ENCODE measurements around the gene ACOX1. TPM values are rescaled to one million over a fixed set of nuclear protein-coding genes. Genes with fewer than 3 reads are reported as not detected.

Gene ACOX1
- total and polyA plus RNA-seq, 4 donors, result 33.3 to 293 (median 63.4) TPM

DNA sequence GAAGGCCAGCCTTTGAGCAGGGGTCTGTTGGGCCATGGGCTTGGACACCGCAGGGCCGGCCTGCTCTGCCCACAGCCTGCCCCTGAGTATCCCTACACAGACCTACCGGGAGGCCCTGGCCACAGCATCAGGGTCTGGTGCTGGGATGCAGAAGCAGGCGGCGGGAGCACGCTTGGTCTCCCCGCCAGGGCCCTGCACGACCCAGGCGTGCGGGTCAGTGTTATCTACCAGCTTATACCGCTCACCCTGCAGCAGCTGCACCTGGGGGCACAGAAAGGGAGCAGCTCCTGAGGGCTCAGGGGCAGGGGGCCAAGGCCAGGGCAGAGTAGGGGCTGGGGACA is 39.3 kb upstream of the ACOX1 start:
- H3K9me3 ChIP-seq (ENCODE audit: control insufficient read depth in 4 of 4, low read length in 3 of 4), result no peaks in the 10 kb centered on the region
- H3K4me1 ChIP-seq (ENCODE audit: control insufficient read depth in 4 of 4, insufficient read depth in 4 of 4, low read length in 3 of 4), result peaks cover 0 to 6% (median 2%) of the 10 kb centered on the region in 4 donors
- no peak overlapping the region for H3K27ac ChIP-seq (ENCODE audit: low read depth in 1 of 2, low read length in 2 of 2)
- H3K4me3 ChIP-seq (ENCODE audit: low read depth in 1 of 3, low read length in 3 of 3), result no peak overlapping the region
- TF ChIP-seq TAF1 (conservative IDR thresholded peaks at IDR 0.05) (no peak), NR2F2 (IDR thresholded peaks at IDR 0.05) (no peak), SP1 (IDR thresholded peaks at IDR 0.05) (no peak), RAD21 (IDR thresholded peaks at IDR 0.05) (no peak), YY1 (IDR thresholded peaks at IDR 0.05) (no peak), FOXA2 (IDR thresholded peaks at IDR 0.05) (no peak), FOXA1 (IDR thresholded peaks at IDR 0.05) (no peak), HNF4G (IDR thresholded peaks at IDR 0.05) (no peak), HNF4A (conservative IDR thresholded peaks at IDR 0.05) (no peak), JUND (IDR thresholded peaks at IDR 0.05) (no peak), EGR1 (IDR thresholded peaks at IDR 0.05; ENCODE audit: low read depth in 2 of 2) (no peak), GABPA (IDR thresholded peaks at IDR 0.05 in 1 of 2, conservative IDR thresholded peaks at IDR 0.05 in 1 of 2) (no peak), RXRA (IDR thresholded peaks at IDR 0.05) (no peak)
- TF ChIP-seq, protein P1, sequence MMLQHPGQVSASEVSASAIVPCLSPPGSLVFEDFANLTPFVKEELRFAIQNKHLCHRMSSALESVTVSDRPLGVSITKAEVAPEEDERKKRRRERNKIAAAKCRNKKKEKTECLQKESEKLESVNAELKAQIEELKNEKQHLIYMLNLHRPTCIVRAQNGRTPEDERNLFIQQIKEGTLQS (IDR thresholded peaks at IDR 0.05), result no peak
- TF ChIP-seq, protein P2, sequence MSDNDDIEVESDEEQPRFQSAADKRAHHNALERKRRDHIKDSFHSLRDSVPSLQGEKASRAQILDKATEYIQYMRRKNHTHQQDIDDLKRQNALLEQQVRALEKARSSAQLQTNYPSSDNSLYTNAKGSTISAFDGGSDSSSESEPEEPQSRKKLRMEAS (IDR thresholded peaks at IDR 0.05), result no peak
- TF ChIP-seq, protein P3, sequence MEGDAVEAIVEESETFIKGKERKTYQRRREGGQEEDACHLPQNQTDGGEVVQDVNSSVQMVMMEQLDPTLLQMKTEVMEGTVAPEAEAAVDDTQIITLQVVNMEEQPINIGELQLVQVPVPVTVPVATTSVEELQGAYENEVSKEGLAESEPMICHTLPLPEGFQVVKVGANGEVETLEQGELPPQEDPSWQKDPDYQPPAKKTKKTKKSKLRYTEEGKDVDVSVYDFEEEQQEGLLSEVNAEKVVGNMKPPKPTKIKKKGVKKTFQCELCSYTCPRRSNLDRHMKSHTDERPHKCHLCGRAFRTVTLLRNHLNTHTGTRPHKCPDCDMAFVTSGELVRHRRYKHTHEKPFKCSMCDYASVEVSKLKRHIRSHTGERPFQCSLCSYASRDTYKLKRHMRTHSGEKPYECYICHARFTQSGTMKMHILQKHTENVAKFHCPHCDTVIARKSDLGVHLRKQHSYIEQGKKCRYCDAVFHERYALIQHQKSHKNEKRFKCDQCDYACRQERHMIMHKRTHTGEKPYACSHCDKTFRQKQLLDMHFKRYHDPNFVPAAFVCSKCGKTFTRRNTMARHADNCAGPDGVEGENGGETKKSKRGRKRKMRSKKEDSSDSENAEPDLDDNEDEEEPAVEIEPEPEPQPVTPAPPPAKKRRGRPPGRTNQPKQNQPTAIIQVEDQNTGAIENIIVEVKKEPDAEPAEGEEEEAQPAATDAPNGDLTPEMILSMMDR (IDR thresholded peaks at IDR 0.05; ENCODE audit: low read depth, low read length, missing input control), result no peak
- TF ChIP-seq, protein P4, sequence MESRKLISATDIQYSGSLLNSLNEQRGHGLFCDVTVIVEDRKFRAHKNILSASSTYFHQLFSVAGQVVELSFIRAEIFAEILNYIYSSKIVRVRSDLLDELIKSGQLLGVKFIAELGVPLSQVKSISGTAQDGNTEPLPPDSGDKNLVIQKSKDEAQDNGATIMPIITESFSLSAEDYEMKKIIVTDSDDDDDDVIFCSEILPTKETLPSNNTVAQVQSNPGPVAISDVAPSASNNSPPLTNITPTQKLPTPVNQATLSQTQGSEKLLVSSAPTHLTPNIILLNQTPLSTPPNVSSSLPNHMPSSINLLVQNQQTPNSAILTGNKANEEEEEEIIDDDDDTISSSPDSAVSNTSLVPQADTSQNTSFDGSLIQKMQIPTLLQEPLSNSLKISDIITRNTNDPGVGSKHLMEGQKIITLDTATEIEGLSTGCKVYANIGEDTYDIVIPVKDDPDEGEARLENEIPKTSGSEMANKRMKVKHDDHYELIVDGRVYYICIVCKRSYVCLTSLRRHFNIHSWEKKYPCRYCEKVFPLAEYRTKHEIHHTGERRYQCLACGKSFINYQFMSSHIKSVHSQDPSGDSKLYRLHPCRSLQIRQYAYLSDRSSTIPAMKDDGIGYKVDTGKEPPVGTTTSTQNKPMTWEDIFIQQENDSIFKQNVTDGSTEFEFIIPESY (IDR thresholded peaks at IDR 0.05), result no peak
- TF ChIP-seq, protein P5, sequence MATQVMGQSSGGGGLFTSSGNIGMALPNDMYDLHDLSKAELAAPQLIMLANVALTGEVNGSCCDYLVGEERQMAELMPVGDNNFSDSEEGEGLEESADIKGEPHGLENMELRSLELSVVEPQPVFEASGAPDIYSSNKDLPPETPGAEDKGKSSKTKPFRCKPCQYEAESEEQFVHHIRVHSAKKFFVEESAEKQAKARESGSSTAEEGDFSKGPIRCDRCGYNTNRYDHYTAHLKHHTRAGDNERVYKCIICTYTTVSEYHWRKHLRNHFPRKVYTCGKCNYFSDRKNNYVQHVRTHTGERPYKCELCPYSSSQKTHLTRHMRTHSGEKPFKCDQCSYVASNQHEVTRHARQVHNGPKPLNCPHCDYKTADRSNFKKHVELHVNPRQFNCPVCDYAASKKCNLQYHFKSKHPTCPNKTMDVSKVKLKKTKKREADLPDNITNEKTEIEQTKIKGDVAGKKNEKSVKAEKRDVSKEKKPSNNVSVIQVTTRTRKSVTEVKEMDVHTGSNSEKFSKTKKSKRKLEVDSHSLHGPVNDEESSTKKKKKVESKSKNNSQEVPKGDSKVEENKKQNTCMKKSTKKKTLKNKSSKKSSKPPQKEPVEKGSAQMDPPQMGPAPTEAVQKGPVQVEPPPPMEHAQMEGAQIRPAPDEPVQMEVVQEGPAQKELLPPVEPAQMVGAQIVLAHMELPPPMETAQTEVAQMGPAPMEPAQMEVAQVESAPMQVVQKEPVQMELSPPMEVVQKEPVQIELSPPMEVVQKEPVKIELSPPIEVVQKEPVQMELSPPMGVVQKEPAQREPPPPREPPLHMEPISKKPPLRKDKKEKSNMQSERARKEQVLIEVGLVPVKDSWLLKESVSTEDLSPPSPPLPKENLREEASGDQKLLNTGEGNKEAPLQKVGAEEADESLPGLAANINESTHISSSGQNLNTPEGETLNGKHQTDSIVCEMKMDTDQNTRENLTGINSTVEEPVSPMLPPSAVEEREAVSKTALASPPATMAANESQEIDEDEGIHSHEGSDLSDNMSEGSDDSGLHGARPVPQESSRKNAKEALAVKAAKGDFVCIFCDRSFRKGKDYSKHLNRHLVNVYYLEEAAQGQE (IDR thresholded peaks at IDR 0.05), result no peak
- H3K9ac ChIP-seq (ENCODE audit: low read depth in 1 of 2, low read length in 2 of 2), result no peak overlapping the region
- H3K27me3 ChIP-seq (ENCODE audit: control insufficient read depth in 4 of 4, insufficient read depth in 4 of 4, low read length in 3 of 4), result no peaks in the 10 kb centered on the region
- H3K36me3 ChIP-seq (ENCODE audit: control insufficient read depth in 4 of 4, insufficient read depth in 3 of 4, low read depth in 1 of 4, low read length in 3 of 4), result no peaks in the 10 kb centered on the region
- no peak for DNase-seq (ENCODE audit: low spot score)
- 90% methylated on average over 11 of the region's 11 CpGs for WGBS
